Muscle of leg (tissue), 11 donors: ENCODE measurements around the gene DOCK3. TPM values are rescaled to one million over a fixed set of nuclear protein-coding genes. Genes with fewer than 3 reads are reported as not detected.
"Not testable (repeated sequence)": the region's sequence is repeated elsewhere in the genome, so short reads cannot be mapped to it uniquely, and the experiment has no call there.

ENCODE experiments used
- DNase-seq: peaks from one replicate; pipeline ENCODE4 v3.0.0; 2013
- H3K27ac ChIP-seq: one replicate; pipeline ENCODE4 v1.5.1; 2013; ENCODE audit warnings: mild to moderate bottlenecking, low read length, control low read depth
- H3K27me3 ChIP-seq: one replicate; pipeline ENCODE4 v1.6.1; 2013; ENCODE audit warnings: low read length; ENCODE audit not compliant: control insufficient read depth, insufficient read depth
- H3K36me3 ChIP-seq: one replicate; pipeline ENCODE4 v1.6.1; 2013; ENCODE audit warnings: low read length; ENCODE audit not compliant: control insufficient read depth, insufficient read depth
- H3K4me1 ChIP-seq: one replicate; pipeline ENCODE4 v1.6.1; 2013; ENCODE audit warnings: low read length; ENCODE audit not compliant: control insufficient read depth, insufficient read depth
- H3K4me3 ChIP-seq: one replicate; pipeline ENCODE4 v1.5.1; 2013; ENCODE audit warnings: low read length, control low read depth
- H3K9me3 ChIP-seq: replicated peaks from 2 replicates; pipeline ENCODE4 v1.6.1; 2013; ENCODE audit warnings: low read depth, low read length; ENCODE audit not compliant: control insufficient read depth
- WGBS: methylation state at CpG from one replicate; pipeline ENCODE4 v1.1.5; 2013; ENCODE audit warnings: missing lambda C conversion rate; ENCODE audit not compliant: insufficient coverage; 5-methylcytosine and 5-hydroxymethylcytosine counted together
- polyA plus RNA-seq, 8 donors: library from polyadenylated mRNA; unstranded; fragments of 120-200 nt; gene quantifications; one replicate each; pipeline versions ENCODE4 v1.2.1 to v1.2.3, GENCODE V29; 2013; ENCODE audit warnings: inconsistent platforms in 1 of 8, low replicate concordance in 1 of 8; ENCODE audit not compliant: insufficient read length in 8 of 8, insufficient read depth in 1 of 8
- total RNA-seq: library from RNA; stranded (reverse); fragments of 120-200 nt; gene quantifications from one replicate; pipeline ENCODE4 v1.2.4, GENCODE V29; 2013

Gene DOCK3
- total and polyA plus RNA-seq, 9 donors, result 0.08 to 0.48 (median 0.17) TPM

GRCh38 chr3:51106242-51106876 is 431.6 kb downstream of the DOCK3 start:
- no peak for DNase-seq
- 84% methylated on average over 6 of the region's 9 CpGs for WGBS
- no peaks in the 10 kb centered on the region for H3K4me1 ChIP-seq
- H3K27ac ChIP-seq, result no peak overlapping the region
- H3K36me3 ChIP-seq, result no peaks in the 10 kb centered on the region
- H3K27me3 ChIP-seq, result no peaks in the 10 kb centered on the region
- no peaks in the 10 kb centered on the region for H3K9me3 ChIP-seq
- no peak overlapping the region for H3K4me3 ChIP-seq

GRCh38 chr3:51110586-51110985 is 435.9 kb downstream of the DOCK3 start:
- Histone ChIP-seq H3K4me3 (no peak overlapping the region), H3K27ac (no peak overlapping the region), H3K4me1 (no peaks in the 10 kb centered on the region), H3K9me3 (no peaks in the 10 kb centered on the region), H3K36me3 (no peaks in the 10 kb centered on the region), H3K27me3 (no peaks in the 10 kb centered on the region)
- DNase-seq, result no peak
- WGBS, result no CpG with 5 or more reads among the region's 3 CpGs

GRCh38 chr3:51122944-51123343 is 448.2 kb downstream of the DOCK3 start:
- no peaks in the 10 kb centered on the region for H3K27me3 ChIP-seq
- no peaks in the 10 kb centered on the region for H3K4me1 ChIP-seq
- H3K9me3 ChIP-seq, result peaks cover 2% of the 10 kb centered on the region
- H3K27ac ChIP-seq, result no peak overlapping the region
- no peaks in the 10 kb centered on the region for H3K36me3 ChIP-seq
- 100% methylated on average over 1 of the region's 2 CpGs for WGBS
- no peak for DNase-seq
- H3K4me3 ChIP-seq, result no peak overlapping the region

GRCh38 chr3:51123531-51123930 is 448.8 kb downstream of the DOCK3 start:
- WGBS, result 65% methylated on average over 3 of the region's 3 CpGs
- no peaks in the 10 kb centered on the region for H3K27me3 ChIP-seq
- DNase-seq, result no peak

GRCh38 chr3:51131607-51132006 is 456.9 kb downstream of the DOCK3 start:
- no CpG with 5 or more reads among the region's 1 CpG for WGBS
- peaks cover 10% of the 10 kb centered on the region for H3K9me3 ChIP-seq
- not testable (repeated sequence) for H3K27me3 ChIP-seq, H3K4me3 ChIP-seq, DNase-seq, H3K27ac ChIP-seq, H3K4me1 ChIP-seq, H3K36me3 ChIP-seq

More at GRCh38 chr3:51123531-51123930, 448.8 kb downstream of the DOCK3 start:
- Histone ChIP-seq H3K4me3 (no peak overlapping the region), H3K36me3 (no peaks in the 10 kb centered on the region), H3K9me3 (peaks cover 2% of the 10 kb centered on the region), H3K27ac (no peak overlapping the region), H3K4me1 (no peaks in the 10 kb centered on the region)

- H3K27me3 ChIP-seq, result no peaks in the 10 kb centered on the region
- WGBS, result no CpG with 5 or more reads among the region's 1 CpG
- H3K4me3 ChIP-seq, result no peak overlapping the region
- H3K4me1 ChIP-seq, result no peaks in the 10 kb centered on the region
- no peaks in the 10 kb centered on the region for H3K36me3 ChIP-seq
- no peak for DNase-seq
- H3K9me3 ChIP-seq, result peaks cover 1% of the 10 kb centered on the region
- H3K27ac ChIP-seq, result no peak overlapping the region
Measured at GRCh38 chr3:51137715-51138114, 463.0 kb downstream of the DOCK3 start.

- H3K9me3 ChIP-seq, result no peaks in the 10 kb centered on the region
- H3K4me1 ChIP-seq, result no peaks in the 10 kb centered on the region
- H3K4me3 ChIP-seq, result no peak overlapping the region
- no peaks in the 10 kb centered on the region for H3K36me3 ChIP-seq
- WGBS, result no CpG with 5 or more reads among the region's 1 CpG
- DNase-seq, result no peak
- no peak overlapping the region for H3K27ac ChIP-seq
- H3K27me3 ChIP-seq, result no peaks in the 10 kb centered on the region
Measured at GRCh38 chr3:51139616-51140015, 464.9 kb downstream of the DOCK3 start.

GRCh38 chr3:51141573-51141972 is 466.8 kb downstream of the DOCK3 start:
- H3K36me3 ChIP-seq, result no peaks in the 10 kb centered on the region
- no peaks in the 10 kb centered on the region for H3K4me1 ChIP-seq
- DNase-seq, result no peak
- H3K27me3 ChIP-seq, result no peaks in the 10 kb centered on the region
- no peaks in the 10 kb centered on the region for H3K9me3 ChIP-seq
- WGBS, result 25% methylated on average over 2 of the region's 2 CpGs
- H3K27ac ChIP-seq, result no peak overlapping the region
- H3K4me3 ChIP-seq, result no peak overlapping the region

- 80% methylated on average over 1 of the region's 8 CpGs for WGBS
- Histone ChIP-seq H3K9me3 (no peaks in the 10 kb centered on the region), H3K4me3 (no peak overlapping the region), H3K27me3 (no peaks in the 10 kb centered on the region), H3K36me3 (no peaks in the 10 kb centered on the region), H3K4me1 (no peaks in the 10 kb centered on the region), H3K27ac (no peak overlapping the region)
- DNase-seq, result no peak
Measured at GRCh38 chr3:51145811-51146585, 471.3 kb downstream of the DOCK3 start.

GRCh38 chr3:51146781-51147180 is 472.1 kb downstream of the DOCK3 start:
- DNase-seq, result no peak
- Histone ChIP-seq H3K27me3 (no peaks in the 10 kb centered on the region), H3K27ac (no peak overlapping the region), H3K36me3 (no peaks in the 10 kb centered on the region), H3K9me3 (no peaks in the 10 kb centered on the region), H3K4me3 (no peak overlapping the region), H3K4me1 (no peaks in the 10 kb centered on the region)
- 79% methylated on average over 2 of the region's 2 CpGs for WGBS
